Measurements from ENCODE around the gene KCNE3.

DNA sequence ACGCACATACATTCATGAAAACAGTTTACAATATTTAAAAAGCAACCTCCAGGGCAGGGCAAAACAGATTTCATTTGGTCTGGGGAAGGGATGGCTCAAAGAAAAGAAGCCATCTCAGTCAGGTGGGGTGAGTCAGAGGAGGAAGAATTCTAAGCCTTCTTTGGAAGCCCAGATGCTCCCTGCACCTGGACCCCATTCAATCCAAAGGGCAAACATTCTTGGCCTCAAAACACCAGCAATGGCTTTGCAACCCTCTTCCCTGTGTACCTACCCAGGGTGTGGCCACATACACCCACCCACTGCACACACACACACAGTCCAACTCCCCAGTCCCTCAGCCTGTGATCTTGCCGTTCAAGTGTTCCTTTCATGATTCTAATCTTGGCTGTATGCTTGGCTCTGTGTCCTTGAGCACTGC, 2.0 kb downstream of the KCNE3 start:
- TF ChIP-seq CTCF (IDR thresholded peaks at IDR 0.05; ENCODE audit: insufficient read depth, low read length) (no peak), POLR2AphosphoS5 (IDR thresholded peaks at IDR 0.05; ENCODE audit: low read depth) (no peak), SPI1 (IDR thresholded peaks at IDR 0.05; ENCODE audit: borderline replicate concordance, low read depth) (no peak)
